ENCODE data around the gene CAMTA1.

CAMTA1 gene

DNA sequence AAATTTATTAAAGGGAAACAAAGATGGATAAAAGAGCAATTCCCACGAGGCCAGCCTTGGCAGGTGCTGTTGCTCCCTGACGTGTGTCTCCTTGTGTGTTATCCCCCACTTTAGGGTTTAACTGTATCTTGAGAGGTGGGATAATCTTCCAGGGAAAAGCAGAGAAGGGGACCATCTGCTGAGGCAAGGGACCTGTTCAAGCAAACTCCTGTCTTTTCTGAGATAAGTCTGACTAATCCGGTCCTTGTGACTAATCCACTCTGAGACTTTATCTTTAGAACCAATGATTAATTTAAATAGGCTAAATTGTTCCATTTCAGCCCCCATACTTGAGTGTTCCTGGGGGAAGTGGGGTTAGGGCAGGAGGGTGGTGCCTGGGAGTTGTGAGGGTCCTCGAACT, 163.6 kb downstream of the CAMTA1 start:
- TF ChIP-seq EZH2phosphoT487 (conservative IDR thresholded peaks at IDR 0.05; ENCODE audit: low read length): no peak
- TF ChIP-seq, protein P1, sequence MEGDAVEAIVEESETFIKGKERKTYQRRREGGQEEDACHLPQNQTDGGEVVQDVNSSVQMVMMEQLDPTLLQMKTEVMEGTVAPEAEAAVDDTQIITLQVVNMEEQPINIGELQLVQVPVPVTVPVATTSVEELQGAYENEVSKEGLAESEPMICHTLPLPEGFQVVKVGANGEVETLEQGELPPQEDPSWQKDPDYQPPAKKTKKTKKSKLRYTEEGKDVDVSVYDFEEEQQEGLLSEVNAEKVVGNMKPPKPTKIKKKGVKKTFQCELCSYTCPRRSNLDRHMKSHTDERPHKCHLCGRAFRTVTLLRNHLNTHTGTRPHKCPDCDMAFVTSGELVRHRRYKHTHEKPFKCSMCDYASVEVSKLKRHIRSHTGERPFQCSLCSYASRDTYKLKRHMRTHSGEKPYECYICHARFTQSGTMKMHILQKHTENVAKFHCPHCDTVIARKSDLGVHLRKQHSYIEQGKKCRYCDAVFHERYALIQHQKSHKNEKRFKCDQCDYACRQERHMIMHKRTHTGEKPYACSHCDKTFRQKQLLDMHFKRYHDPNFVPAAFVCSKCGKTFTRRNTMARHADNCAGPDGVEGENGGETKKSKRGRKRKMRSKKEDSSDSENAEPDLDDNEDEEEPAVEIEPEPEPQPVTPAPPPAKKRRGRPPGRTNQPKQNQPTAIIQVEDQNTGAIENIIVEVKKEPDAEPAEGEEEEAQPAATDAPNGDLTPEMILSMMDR (IDR thresholded peaks at IDR 0.05; ENCODE audit: insufficient read depth, low read length, poor library complexity, severe bottlenecking): no peak
- Histone ChIP-seq H3K4me3 (ENCODE audit: insufficient read depth, low read length, poor library complexity, severe bottlenecking) (no peak overlapping the region), H3K9me2 (replicated peaks; ENCODE audit: insufficient read depth, low read length) (no peaks in the 10 kb centered on the region), H3K4me2 (ENCODE audit: low read depth, low read length, poor library complexity, severe bottlenecking) (no peak overlapping the region), H3K9me3 (ENCODE audit: insufficient read depth, low read length) (no peaks in the 10 kb centered on the region), H3F3A (ENCODE audit: insufficient read depth) (no peaks in the 10 kb centered on the region), H3K27ac (ENCODE audit: low read depth, low read length) (no peak overlapping the region), H3K27me3 (ENCODE audit: low read length) (no peaks in the 10 kb centered on the region), H4K20me1 (ENCODE audit: low read depth, low read length) (no peaks in the 10 kb centered on the region), H3K9ac (ENCODE audit: low read length) (no peak overlapping the region), H3K79me2 (ENCODE audit: insufficient read depth, low read length) (no peaks in the 10 kb centered on the region), H2AFZ (ENCODE audit: low read depth, low read length, severe bottlenecking) (no peak overlapping the region), H3K36me3 (ENCODE audit: low read length) (no peaks in the 10 kb centered on the region)

DNA sequence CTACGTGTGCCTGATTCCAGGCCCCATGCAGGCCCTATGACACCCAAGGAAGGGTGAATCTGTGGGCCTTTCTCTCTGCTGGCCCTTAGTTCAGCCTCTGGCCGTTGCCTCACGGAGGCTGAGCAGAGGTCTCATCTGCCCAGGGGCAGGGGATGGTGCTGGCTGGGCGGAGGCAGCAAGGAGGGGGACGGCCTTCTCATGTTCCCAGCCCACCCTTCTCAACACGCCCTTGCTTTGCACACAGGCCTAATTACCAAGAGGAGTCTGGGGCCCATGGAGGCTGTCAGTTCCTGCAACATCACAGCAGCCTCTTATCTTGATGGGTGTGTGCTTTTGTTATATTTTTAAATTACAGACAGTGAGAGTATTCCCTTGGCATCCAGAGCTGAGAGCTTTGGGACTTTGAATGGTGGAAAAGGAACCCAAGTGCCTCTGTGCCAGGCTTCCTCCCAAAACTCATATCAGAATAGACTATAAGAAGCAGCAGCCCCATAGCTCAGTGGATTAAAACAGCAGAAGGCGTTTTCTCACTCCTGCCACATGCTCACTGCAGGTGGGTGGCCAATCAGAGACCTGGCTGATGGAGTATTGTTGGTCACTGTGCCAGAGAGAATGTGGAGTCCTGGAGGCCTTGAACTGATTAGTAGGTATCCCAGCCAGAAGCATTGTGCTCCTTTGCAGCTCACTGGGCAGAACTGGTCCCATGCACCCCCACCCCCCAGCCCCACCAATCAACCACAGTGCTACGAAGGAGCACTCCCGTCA, 164.9 kb downstream of the CAMTA1 start:
- Histone ChIP-seq H3K9ac (ENCODE audit: low read length) (no peak overlapping the region), H3K4me3 (ENCODE audit: insufficient read depth, low read length, poor library complexity, severe bottlenecking) (no peak overlapping the region), H3K36me3 (ENCODE audit: low read length) (no peaks in the 10 kb centered on the region), H3K9me2 (replicated peaks; ENCODE audit: insufficient read depth, low read length) (no peaks in the 10 kb centered on the region), H3K27ac (ENCODE audit: low read depth, low read length) (no peak overlapping the region), H2AFZ (ENCODE audit: low read depth, low read length, severe bottlenecking) (no peak overlapping the region), H4K20me1 (ENCODE audit: low read depth, low read length) (no peaks in the 10 kb centered on the region), H3K4me2 (ENCODE audit: low read depth, low read length, poor library complexity, severe bottlenecking) (no peak overlapping the region), H3K27me3 (ENCODE audit: low read length) (no peaks in the 10 kb centered on the region), H3K79me2 (ENCODE audit: insufficient read depth, low read length) (no peaks in the 10 kb centered on the region), H3K9me3 (ENCODE audit: insufficient read depth, low read length) (no peaks in the 10 kb centered on the region), H3F3A (ENCODE audit: insufficient read depth) (no peaks in the 10 kb centered on the region)
- TF ChIP-seq, protein P1 (IDR thresholded peaks at IDR 0.05; ENCODE audit: insufficient read depth, low read length, poor library complexity, severe bottlenecking): no peak
- TF ChIP-seq EZH2phosphoT487 (conservative IDR thresholded peaks at IDR 0.05; ENCODE audit: low read length): no peak

DNA sequence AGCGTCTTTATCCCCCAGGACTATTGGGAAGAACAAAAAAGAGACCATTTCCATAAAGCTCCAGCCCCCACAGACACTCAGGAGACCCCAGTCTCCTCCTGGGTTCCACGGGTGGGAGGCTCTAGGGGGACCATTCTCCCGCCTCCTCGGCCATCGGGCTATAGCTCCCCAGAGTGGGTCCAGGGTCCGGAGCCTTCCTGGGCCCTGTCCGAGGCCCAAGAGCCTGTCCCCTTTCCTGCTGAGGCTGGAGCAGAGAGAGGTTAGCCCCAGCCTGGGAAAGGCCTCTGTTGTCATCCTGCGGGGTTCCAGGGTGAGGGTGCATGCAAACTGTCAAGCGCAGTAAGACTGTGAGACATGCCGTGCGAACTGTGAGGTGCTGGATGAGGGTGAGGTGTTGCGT, 166.3 kb downstream of the CAMTA1 start:
- TF ChIP-seq, protein P1 (IDR thresholded peaks at IDR 0.05; ENCODE audit: insufficient read depth, low read length, poor library complexity, severe bottlenecking): no peak
- no peak for TF ChIP-seq EZH2phosphoT487 (conservative IDR thresholded peaks at IDR 0.05; ENCODE audit: low read length)
- no peak overlapping the region for H3K9ac ChIP-seq (ENCODE audit: low read length)
- H3F3A ChIP-seq (ENCODE audit: insufficient read depth): no peaks in the 10 kb centered on the region
- H3K9me3 ChIP-seq (ENCODE audit: insufficient read depth, low read length): no peaks in the 10 kb centered on the region
- no peak overlapping the region for H3K27ac ChIP-seq (ENCODE audit: low read depth, low read length)
- H2AFZ ChIP-seq (ENCODE audit: low read depth, low read length, severe bottlenecking): no peak overlapping the region
- no peaks in the 10 kb centered on the region for H3K9me2 ChIP-seq (replicated peaks; ENCODE audit: insufficient read depth, low read length)
- no peaks in the 10 kb centered on the region for H3K36me3 ChIP-seq (ENCODE audit: low read length)
- no peak overlapping the region for H3K4me3 ChIP-seq (ENCODE audit: insufficient read depth, low read length, poor library complexity, severe bottlenecking)
- no peaks in the 10 kb centered on the region for H4K20me1 ChIP-seq (ENCODE audit: low read depth, low read length)
- H3K79me2 ChIP-seq (ENCODE audit: insufficient read depth, low read length): no peaks in the 10 kb centered on the region
- no peaks in the 10 kb centered on the region for H3K27me3 ChIP-seq (ENCODE audit: low read length)
- no peak overlapping the region for H3K4me2 ChIP-seq (ENCODE audit: low read depth, low read length, poor library complexity, severe bottlenecking)

Measured in SU-DHL-6 (cell line).